Measurements from ENCODE around the gene CTNS. TPM values are rescaled to one million over a fixed set of nuclear protein-coding genes. Genes with fewer than 3 reads are reported as not detected.

The CTNS gene
- total and polyA plus RNA-seq, 5 donors from 2014 or later: 10.0 to 11.5 (median 10.3) TPM

DNA sequence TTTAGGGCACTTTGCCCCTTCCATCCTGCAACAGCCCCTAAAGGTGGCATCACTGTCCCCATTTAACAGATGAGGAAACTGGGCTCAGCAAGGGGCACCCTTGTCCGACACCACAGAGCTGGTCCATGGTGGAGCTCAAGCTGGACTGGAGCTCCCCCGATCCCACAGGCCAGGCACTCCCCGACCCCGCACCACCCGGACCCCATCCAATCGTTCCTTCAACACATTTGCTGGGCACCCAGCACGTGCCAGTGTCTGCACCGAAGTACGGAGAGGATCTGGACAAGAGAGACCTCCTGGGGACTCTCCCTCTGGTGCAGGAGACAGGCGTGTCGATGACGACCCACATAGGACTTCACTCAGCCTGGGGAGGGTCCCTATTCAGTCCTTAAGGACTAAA lies 45.5 kb downstream of the CTNS start:
- Mint-ChIP-seq H3K4me1 (peaks cover 0 to 22% (median 0%) of the 10 kb centered on the region in 4 donors), H3K4me3 (no peak overlapping the region), H3K27me3 (no peaks in the 10 kb centered on the region), H3K27ac (peak overlapping the region in 1 of 3 donors; percentile 62), H3K36me3 (no peaks in the 10 kb centered on the region), H3K9me3 (no peaks in the 10 kb centered on the region)
- H3K4me3 ChIP-seq (ENCODE audit: low read depth, low read length): no peak overlapping the region
- peaks cover 4% of the 10 kb centered on the region for H3K36me3 ChIP-seq (ENCODE audit: control insufficient read depth, insufficient read depth, low read length)
- H3K27ac ChIP-seq (ENCODE audit: insufficient read depth, low read length, poor library complexity, severe bottlenecking): no peak overlapping the region
- H3K9me3 ChIP-seq (ENCODE audit: control insufficient read depth in 2 of 2, low read length in 2 of 2): no peaks in the 10 kb centered on the region
- no peaks in the 10 kb centered on the region for H3K4me1 ChIP-seq (ENCODE audit: control insufficient read depth, insufficient read depth, low read length, poor library complexity, severe bottlenecking)
- ATAC-seq (ENCODE audit: low read depth in 2 of 2) (no peak), DNase-seq (no peak)
- H3K27me3 ChIP-seq (ENCODE audit: control insufficient read depth, insufficient read depth, low read length): no peaks in the 10 kb centered on the region

DNA sequence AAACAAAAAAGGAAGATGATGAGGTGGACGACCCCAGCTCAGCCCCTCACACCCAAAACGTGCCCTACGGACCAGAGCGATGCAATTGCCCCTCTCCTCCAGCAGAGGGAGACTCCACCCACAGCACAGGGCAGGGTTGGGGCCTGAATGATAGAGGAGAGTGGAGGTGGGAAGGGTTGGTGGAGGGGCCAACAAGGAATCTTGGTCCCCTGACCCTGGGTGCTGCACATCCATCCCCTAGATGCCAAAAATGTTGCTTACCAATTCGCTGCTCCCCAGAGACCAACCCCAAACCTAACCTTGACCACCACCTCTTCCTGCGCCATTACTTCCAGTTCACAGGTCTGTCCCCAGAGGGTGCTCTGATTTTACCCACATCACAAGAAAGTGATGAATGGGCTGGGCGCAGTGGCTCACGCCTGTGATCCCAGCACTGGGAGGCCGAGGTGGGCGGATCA lies 46.5 kb downstream of the CTNS start:
- Histone ChIP-seq H3K4me3 (ENCODE audit: low read depth, low read length) (no peak overlapping the region), H3K36me3 (ENCODE audit: control insufficient read depth, insufficient read depth, low read length) (peaks cover 4% of the 10 kb centered on the region), H3K27ac (ENCODE audit: insufficient read depth, low read length, poor library complexity, severe bottlenecking) (no peak overlapping the region), H3K4me1 (ENCODE audit: control insufficient read depth, insufficient read depth, low read length, poor library complexity, severe bottlenecking) (no peaks in the 10 kb centered on the region), H3K9me3 (ENCODE audit: control insufficient read depth in 2 of 2, low read length in 2 of 2) (no peaks in the 10 kb centered on the region), H3K27me3 (ENCODE audit: control insufficient read depth, insufficient read depth, low read length) (no peaks in the 10 kb centered on the region)
- Mint-ChIP-seq H3K4me3 (no peak overlapping the region), H3K4me1 (peaks cover 0 to 22% (median 0%) of the 10 kb centered on the region in 4 donors), H3K36me3 (no peaks in the 10 kb centered on the region), H3K27me3 (no peaks in the 10 kb centered on the region), H3K27ac (no peak overlapping the region), H3K9me3 (no peaks in the 10 kb centered on the region)
- DNase-seq: peak; percentile 37 to 65 (median 57)
- ATAC-seq (ENCODE audit: low read depth in 2 of 2): peak; percentile 85 to 86

DNA sequence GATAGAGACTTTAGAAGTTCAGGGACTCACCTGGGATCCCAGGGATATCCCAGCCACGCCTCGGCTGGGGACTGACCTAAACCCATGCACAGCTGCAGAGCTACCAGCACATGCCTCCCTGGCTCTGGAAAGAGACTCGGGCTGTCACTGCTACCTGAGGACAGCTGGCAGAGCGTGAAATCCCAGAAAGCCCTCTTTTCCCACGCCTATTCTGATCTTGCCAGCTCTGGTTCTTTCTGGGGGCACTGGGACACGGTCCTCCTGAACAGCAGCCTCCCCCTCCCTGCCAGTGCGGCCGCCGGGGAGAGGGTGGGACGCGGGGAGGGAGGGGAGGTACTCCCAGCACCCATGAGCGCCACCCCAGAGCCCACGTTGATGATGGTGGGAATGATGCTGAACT lies 48.6 kb downstream of the CTNS start:
- ATAC-seq (ENCODE audit: low read depth in 2 of 2): no peak
- Mint-ChIP-seq H3K4me3 (no peak overlapping the region), H3K27ac (no peak overlapping the region), H3K27me3 (no peaks in the 10 kb centered on the region), H3K36me3 (peaks cover 5% of the 10 kb centered on the region), H3K9me3 (no peaks in the 10 kb centered on the region), H3K4me1 (peaks cover 0 to 18% (median 0%) of the 10 kb centered on the region in 4 donors)
- Histone ChIP-seq H3K4me3 (ENCODE audit: low read depth, low read length) (no peak overlapping the region), H3K27ac (ENCODE audit: insufficient read depth, low read length, poor library complexity, severe bottlenecking) (no peak overlapping the region), H3K4me1 (ENCODE audit: control insufficient read depth, insufficient read depth, low read length, poor library complexity, severe bottlenecking) (no peaks in the 10 kb centered on the region), H3K9me3 (ENCODE audit: control insufficient read depth in 2 of 2, low read length in 2 of 2) (no peaks in the 10 kb centered on the region), H3K36me3 (ENCODE audit: control insufficient read depth, insufficient read depth, low read length) (peaks cover 5% of the 10 kb centered on the region), H3K27me3 (ENCODE audit: control insufficient read depth, insufficient read depth, low read length) (no peaks in the 10 kb centered on the region)
- no peak for DNase-seq

DNA sequence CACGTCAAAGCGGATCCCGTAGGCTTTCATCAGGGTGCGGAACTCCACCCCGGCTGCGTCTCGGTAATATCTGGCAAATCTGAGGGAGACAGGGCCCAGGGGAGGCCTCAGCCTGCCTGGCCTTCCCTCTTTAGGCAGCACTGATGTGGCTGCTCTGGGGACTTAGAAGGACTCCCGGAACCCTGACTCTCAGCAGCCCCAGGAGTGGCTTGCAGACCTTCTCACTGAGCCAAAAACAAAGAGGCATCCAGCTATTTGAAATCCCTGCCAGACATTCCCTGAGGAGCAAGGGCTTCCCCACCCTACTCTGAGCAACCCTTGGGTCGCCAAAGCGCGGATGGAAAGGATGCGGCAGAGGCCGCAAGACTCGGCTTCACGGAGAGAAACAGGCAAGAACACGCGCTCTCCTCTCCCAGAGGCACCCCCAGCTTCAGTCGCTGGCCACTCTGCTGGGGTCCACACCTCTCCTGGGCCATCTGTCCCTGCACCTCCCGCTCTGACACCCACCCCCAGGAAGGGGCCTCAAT lies 51.5 kb downstream of the CTNS start:
- no peak for ATAC-seq (ENCODE audit: low read depth in 2 of 2)
- Mint-ChIP-seq H3K27ac (no peak overlapping the region), H3K4me3 (no peak overlapping the region), H3K36me3 (peaks cover 9% of the 10 kb centered on the region), H3K4me1 (peaks cover 0 to 13% (median 2%) of the 10 kb centered on the region in 4 donors), H3K27me3 (peaks cover 2% of the 10 kb centered on the region), H3K9me3 (no peaks in the 10 kb centered on the region)
- Histone ChIP-seq H3K4me1 (ENCODE audit: control insufficient read depth, insufficient read depth, low read length, poor library complexity, severe bottlenecking) (no peaks in the 10 kb centered on the region), H3K4me3 (ENCODE audit: low read depth, low read length) (no peak overlapping the region), H3K9me3 (ENCODE audit: control insufficient read depth in 2 of 2, low read length in 2 of 2) (no peaks in the 10 kb centered on the region), H3K27ac (ENCODE audit: insufficient read depth, low read length, poor library complexity, severe bottlenecking) (no peak overlapping the region), H3K27me3 (ENCODE audit: control insufficient read depth, insufficient read depth, low read length) (no peaks in the 10 kb centered on the region), H3K36me3 (ENCODE audit: control insufficient read depth, insufficient read depth, low read length) (peaks cover 13% of the 10 kb centered on the region)
- DNase-seq: no peak

DNA sequence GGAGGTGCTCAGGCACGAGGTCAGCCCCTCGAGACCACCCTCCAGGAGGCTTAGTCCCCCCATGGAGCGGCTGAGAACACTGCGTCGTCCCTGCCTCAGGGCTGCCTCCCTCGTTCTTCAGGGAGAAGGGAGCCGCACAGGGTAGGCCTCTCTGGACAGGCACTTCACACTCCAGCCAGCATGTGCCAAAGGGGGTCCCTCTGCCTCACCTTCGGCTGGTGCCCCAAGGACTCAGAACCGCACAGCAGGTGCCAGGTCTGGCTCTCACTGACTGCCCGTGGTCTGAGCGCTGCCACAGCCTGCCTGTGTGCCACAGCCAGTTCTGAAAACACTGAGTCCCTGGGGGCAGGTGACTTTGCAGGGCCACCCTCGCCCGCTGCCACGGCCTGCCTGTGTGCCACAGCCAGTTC lies 52.3 kb downstream of the CTNS start:
- Histone ChIP-seq H3K27me3 (ENCODE audit: control insufficient read depth, insufficient read depth, low read length) (no peaks in the 10 kb centered on the region), H3K4me3 (ENCODE audit: low read depth, low read length) (no peak overlapping the region), H3K4me1 (ENCODE audit: control insufficient read depth, insufficient read depth, low read length, poor library complexity, severe bottlenecking) (no peaks in the 10 kb centered on the region), H3K36me3 (ENCODE audit: control insufficient read depth, insufficient read depth, low read length) (peaks cover 13% of the 10 kb centered on the region), H3K9me3 (ENCODE audit: control insufficient read depth in 2 of 2, low read length in 2 of 2) (no peaks in the 10 kb centered on the region), H3K27ac (ENCODE audit: insufficient read depth, low read length, poor library complexity, severe bottlenecking) (no peak overlapping the region)
- DNase-seq (no peak), ATAC-seq (ENCODE audit: low read depth in 2 of 2) (no peak)
- H3K27me3 Mint-ChIP-seq: peaks cover 6% of the 10 kb centered on the region
- no peak overlapping the region for H3K4me3 Mint-ChIP-seq
- H3K9me3 Mint-ChIP-seq: no peaks in the 10 kb centered on the region
- H3K36me3 Mint-ChIP-seq: peaks cover 9% of the 10 kb centered on the region
- no peak overlapping the region for H3K27ac Mint-ChIP-seq
- peaks cover 0 to 17% (median 4%) of the 10 kb centered on the region in 4 donors for H3K4me1 Mint-ChIP-seq

DNA sequence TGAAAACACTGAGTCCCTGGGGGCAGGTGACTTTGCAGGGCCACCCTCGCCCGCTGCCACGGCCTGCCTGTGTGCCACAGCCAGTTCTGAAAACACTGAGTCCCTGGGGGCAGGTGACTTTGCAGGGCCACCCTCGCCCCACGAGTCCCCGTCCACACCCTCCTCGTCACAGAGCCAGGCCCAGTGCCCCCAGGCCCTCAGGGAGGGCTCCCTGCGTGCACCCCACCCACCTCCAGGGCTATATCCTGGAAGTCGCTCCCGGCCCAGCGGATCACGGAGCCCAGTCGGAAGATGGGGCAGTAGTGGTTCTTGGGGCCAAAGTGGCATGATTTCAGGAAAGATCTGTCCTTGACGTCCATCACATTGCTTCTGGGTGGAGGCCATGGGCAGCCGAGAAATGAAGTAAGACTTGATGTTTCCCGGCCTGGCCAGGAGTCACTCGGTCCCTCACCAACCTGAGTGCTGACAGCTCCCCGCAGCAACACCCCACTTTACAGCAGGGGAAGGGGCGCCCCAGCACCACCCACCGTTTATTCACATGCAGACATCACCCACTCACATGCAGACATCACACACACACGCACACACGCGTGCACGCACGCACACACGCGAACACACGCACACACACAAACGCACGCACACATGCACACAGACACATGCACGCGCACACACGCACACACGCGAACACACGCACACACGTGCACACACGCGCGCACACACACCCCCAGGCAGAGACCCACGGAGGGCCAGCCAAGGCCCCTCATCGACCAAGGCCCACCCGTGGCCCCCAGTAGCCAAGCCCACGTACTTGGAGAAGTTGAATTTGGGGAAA lies 52.9 kb downstream of the CTNS start:
- DNase-seq: no peak
- H3K27me3 Mint-ChIP-seq: peaks cover 6% of the 10 kb centered on the region
- Histone ChIP-seq H3K9me3 (ENCODE audit: control insufficient read depth in 2 of 2, low read length in 2 of 2) (no peaks in the 10 kb centered on the region), H3K4me1 (ENCODE audit: control insufficient read depth, insufficient read depth, low read length, poor library complexity, severe bottlenecking) (peaks cover 3% of the 10 kb centered on the region), H3K27me3 (ENCODE audit: control insufficient read depth, insufficient read depth, low read length) (no peaks in the 10 kb centered on the region), H3K4me3 (ENCODE audit: low read depth, low read length) (no peak overlapping the region), H3K27ac (ENCODE audit: insufficient read depth, low read length, poor library complexity, severe bottlenecking) (no peak overlapping the region), H3K36me3 (ENCODE audit: control insufficient read depth, insufficient read depth, low read length) (peaks cover 13% of the 10 kb centered on the region)
- H3K4me3 Mint-ChIP-seq: no peak overlapping the region
- peaks cover 9% of the 10 kb centered on the region for H3K36me3 Mint-ChIP-seq
- no peak for ATAC-seq (ENCODE audit: low read depth in 2 of 2)
- no peaks in the 10 kb centered on the region for H3K9me3 Mint-ChIP-seq
- H3K27ac Mint-ChIP-seq: no peak overlapping the region
- peaks cover 0 to 23% (median 9%) of the 10 kb centered on the region in 4 donors for H3K4me1 Mint-ChIP-seq

DNA sequence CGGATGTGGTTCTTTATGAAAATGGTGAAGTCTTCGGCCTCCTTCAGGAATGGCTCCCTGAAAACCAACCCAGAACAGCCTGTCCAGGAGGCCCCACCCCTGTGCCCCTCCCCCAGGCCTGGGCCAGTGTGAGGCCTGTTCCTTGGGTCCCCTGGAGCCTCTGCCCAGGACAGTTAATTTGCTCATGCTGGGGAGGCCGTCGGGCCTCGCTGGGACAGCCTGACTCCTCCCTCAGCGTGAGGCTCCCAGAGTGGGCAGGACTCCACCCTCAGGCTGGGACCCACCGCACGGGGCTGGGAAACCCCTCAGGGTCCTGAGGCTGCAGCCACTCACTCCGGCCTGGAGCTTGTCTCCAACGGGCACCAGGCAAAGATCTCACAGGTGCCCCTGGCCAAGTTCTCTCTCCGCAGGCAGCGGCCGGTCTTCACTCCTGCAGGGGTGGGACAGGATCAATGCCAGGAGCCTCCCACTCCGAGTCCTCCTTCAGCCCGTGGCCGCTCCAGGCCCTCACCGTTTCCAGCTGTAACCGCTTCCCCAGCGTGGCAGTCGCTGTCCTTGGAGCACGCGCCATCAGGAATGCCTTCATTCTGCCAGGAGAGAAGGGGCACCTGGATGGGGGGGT lies 53.6 kb downstream of the CTNS start:
- H3K4me1 ChIP-seq (ENCODE audit: control insufficient read depth, insufficient read depth, low read length, poor library complexity, severe bottlenecking): peaks cover 10% of the 10 kb centered on the region
- no peak overlapping the region for H3K4me3 Mint-ChIP-seq
- H3K27ac Mint-ChIP-seq: no peak overlapping the region
- ATAC-seq (ENCODE audit: low read depth in 2 of 2) (no peak), DNase-seq (no peak)
- H3K27me3 ChIP-seq (ENCODE audit: control insufficient read depth, insufficient read depth, low read length): no peaks in the 10 kb centered on the region
- H3K9me3 Mint-ChIP-seq: no peaks in the 10 kb centered on the region
- H3K36me3 ChIP-seq (ENCODE audit: control insufficient read depth, insufficient read depth, low read length): peaks cover 13% of the 10 kb centered on the region
- no peak overlapping the region for H3K4me3 ChIP-seq (ENCODE audit: low read depth, low read length)
- peaks cover 6% of the 10 kb centered on the region for H3K27me3 Mint-ChIP-seq
- no peaks in the 10 kb centered on the region for H3K9me3 ChIP-seq (ENCODE audit: control insufficient read depth in 2 of 2, low read length in 2 of 2)
- H3K4me1 Mint-ChIP-seq: peaks cover 0 to 29% (median 11%) of the 10 kb centered on the region in 4 donors
- no peak overlapping the region for H3K27ac ChIP-seq (ENCODE audit: insufficient read depth, low read length, poor library complexity, severe bottlenecking)
- H3K36me3 Mint-ChIP-seq: peaks cover 9% of the 10 kb centered on the region
